ENCODE data around the gene NR3C1. TPM values are rescaled to one million over a fixed set of nuclear protein-coding genes. Genes with fewer than 3 reads are reported as not detected.

NR3C1 gene
- total and polyA plus RNA-seq, 2 of the 13 experiments (the other 11 are each of a cell fraction or from before 2014, with no cell fraction given), result 10.0 to 24.3 TPM

DNA sequence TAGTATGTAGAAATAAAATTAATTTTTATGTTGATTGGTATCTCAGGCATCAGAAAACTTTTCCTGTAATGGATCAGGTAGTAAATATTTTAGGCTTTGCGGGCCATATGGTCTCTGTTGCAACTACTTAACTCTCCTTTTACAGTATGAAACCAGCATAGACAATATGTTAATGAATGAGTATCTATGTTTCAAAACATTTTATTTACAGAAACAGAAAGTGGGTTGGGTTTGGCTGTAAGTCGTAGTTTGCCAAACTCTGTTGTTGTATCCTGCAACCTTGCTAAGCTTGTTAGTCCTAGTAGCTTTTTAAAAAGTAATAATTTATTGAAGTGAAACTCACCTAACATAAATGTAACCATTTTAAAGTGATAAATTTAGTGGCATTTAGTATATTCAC is 132.1 kb downstream of the NR3C1 start:
- ATAC-seq, result no peak
- H3K4me2 ChIP-seq (ENCODE audit: low read depth, low read length), result no peak overlapping the region
- H3K79me2 ChIP-seq (ENCODE audit: insufficient read depth, low read length), result no peaks in the 10 kb centered on the region
- TF ChIP-seq HNRNPK (IDR thresholded peaks at IDR 0.05; ENCODE audit: low read depth, low read length, poor library complexity, severe bottlenecking) (peak; percentile 23), ZNF501 (CRISPR knock-in tag; IDR thresholded peaks at IDR 0.05) (no peak)
- TF ChIP-seq, protein P1, sequence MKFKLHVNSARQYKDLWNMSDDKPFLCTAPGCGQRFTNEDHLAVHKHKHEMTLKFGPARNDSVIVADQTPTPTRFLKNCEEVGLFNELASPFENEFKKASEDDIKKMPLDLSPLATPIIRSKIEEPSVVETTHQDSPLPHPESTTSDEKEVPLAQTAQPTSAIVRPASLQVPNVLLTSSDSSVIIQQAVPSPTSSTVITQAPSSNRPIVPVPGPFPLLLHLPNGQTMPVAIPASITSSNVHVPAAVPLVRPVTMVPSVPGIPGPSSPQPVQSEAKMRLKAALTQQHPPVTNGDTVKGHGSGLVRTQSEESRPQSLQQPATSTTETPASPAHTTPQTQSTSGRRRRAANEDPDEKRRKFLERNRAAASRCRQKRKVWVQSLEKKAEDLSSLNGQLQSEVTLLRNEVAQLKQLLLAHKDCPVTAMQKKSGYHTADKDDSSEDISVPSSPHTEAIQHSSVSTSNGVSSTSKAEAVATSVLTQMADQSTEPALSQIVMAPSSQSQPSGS (CRISPR knock-in tag; IDR thresholded peaks at IDR 0.05), result no peak
- no peaks in the 10 kb centered on the region for H3K36me3 ChIP-seq (replicated peaks in 1 of 2; ENCODE audit: control insufficient read depth in 1 of 2, insufficient read depth in 2 of 2, low read length in 2 of 2)
- CTCF ChIA-PET (ENCODE audit: low intra/inter-chr PET ratio, low total read pairs), result no interaction called here
- POLR2A ChIA-PET, result no interaction called here
- WGBS (ENCODE audit: low lambda C conversion rate), result 99% methylated on average over 2 of the region's 2 CpGs
- in situ Hi-C loops (cut with HindIII; ENCODE audit: extremely low pct_ligation_motif_present, low pct_unique_long_range_greater_than_20kb) (no loop called here), intact Hi-C loops (cut with micrococcal nuclease; ENCODE audit: unreplicated experiment) (no loop called here)
- no peaks in the 10 kb centered on the region for H4K20me1 ChIP-seq (ENCODE audit: insufficient read depth, low read length)
- no peak for DNase-seq (ENCODE audit: low spot score)
- H3K9ac ChIP-seq (ENCODE audit: insufficient read depth, low read depth, low read length), result no peak overlapping the region
- H2AFZ ChIP-seq (ENCODE audit: low read length), result no peak overlapping the region
- no TSS peak for BruUV-seq (replicated peaks)
- no peaks in the 10 kb centered on the region for H3K27me3 ChIP-seq (ENCODE audit: control insufficient read depth in 1 of 2, insufficient read depth in 2 of 2, low read length in 2 of 2)
- FAIRE-seq, result no peak
- no peak overlapping the region for H3K27ac ChIP-seq (ENCODE audit: extremely low read length, insufficient read depth, low read length)
- H3K4me1 ChIP-seq (ENCODE audit: insufficient read depth, low read length), result no peaks in the 10 kb centered on the region
- H3K9me3 ChIP-seq (ENCODE audit: low read length), result no peaks in the 10 kb centered on the region
- no peak overlapping the region for H3K4me3 ChIP-seq (replicated peaks in 1 of 3; ENCODE audit: insufficient read depth in 1 of 3, low read depth in 2 of 3, low read length in 3 of 3)

DNA sequence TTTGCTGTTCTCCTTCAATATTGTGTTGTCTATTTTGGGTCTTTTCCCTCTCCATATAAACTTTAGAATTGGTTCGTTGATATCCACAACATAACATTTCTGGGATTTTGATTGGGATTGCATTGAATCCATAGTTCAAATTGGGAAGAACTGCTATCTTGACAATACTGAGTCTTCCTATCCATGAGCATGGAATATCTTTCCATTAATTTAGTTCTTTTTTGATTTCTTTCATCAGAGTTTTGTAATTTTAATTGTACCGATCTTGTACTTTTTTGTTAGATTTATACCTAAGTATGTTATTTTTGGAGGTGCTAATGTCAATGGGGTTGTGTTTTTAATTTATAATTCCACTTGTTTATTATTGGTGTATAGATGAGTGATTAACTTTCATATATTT is 135.1 kb downstream of the NR3C1 start:
- DNase-seq (ENCODE audit: low spot score) (no peak), ATAC-seq (no peak), FAIRE-seq (no peak)
- H3K4me2 ChIP-seq (ENCODE audit: low read depth, low read length), result no peak overlapping the region
- H4K20me1 ChIP-seq (ENCODE audit: insufficient read depth, low read length), result no peaks in the 10 kb centered on the region
- TF ChIP-seq GLI4 (CRISPR knock-in tag; IDR thresholded peaks at IDR 0.05; ENCODE audit: borderline replicate concordance) (no peak), TAF15 (IDR thresholded peaks at IDR 0.05; ENCODE audit: low read depth, low read length, poor library complexity, severe bottlenecking) (no peak), ZNF557 (CRISPR knock-in tag; IDR thresholded peaks at IDR 0.05) (no peak), HDAC6 (IDR thresholded peaks at IDR 0.05; ENCODE audit: low read depth, low read length) (no peak), ZNF253 (CRISPR knock-in tag; IDR thresholded peaks at IDR 0.05; ENCODE audit: borderline replicate concordance) (no peak), GPN1 (CRISPR knock-in tag; IDR thresholded peaks at IDR 0.05; ENCODE audit: borderline replicate concordance) (no peak), THAP11 (CRISPR knock-in tag; IDR thresholded peaks at IDR 0.05) (no peak)
- TF ChIP-seq, protein P2, sequence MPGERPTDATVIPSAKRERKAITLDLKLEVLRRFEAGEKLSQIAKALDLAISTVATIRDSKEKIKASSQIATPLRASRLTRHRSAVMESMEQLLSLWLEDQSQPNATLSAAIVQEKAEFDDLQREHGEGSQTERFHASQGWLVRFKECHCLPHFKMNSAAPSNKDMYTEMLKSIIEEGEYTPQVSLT (CRISPR knock-in tag; IDR thresholded peaks at IDR 0.05; ENCODE audit: borderline replicate concordance, low read depth), result no peak
- TF ChIP-seq, protein P3, sequence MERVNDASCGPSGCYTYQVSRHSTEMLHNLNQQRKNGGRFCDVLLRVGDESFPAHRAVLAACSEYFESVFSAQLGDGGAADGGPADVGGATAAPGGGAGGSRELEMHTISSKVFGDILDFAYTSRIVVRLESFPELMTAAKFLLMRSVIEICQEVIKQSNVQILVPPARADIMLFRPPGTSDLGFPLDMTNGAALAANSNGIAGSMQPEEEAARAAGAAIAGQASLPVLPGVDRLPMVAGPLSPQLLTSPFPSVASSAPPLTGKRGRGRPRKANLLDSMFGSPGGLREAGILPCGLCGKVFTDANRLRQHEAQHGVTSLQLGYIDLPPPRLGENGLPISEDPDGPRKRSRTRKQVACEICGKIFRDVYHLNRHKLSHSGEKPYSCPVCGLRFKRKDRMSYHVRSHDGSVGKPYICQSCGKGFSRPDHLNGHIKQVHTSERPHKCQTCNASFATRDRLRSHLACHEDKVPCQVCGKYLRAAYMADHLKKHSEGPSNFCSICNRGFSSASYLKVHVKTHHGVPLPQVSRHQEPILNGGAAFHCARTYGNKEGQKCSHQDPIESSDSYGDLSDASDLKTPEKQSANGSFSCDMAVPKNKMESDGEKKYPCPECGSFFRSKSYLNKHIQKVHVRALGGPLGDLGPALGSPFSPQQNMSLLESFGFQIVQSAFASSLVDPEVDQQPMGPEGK (CRISPR knock-in tag; IDR thresholded peaks at IDR 0.05), result no peak
- TF ChIP-seq, protein P4, sequence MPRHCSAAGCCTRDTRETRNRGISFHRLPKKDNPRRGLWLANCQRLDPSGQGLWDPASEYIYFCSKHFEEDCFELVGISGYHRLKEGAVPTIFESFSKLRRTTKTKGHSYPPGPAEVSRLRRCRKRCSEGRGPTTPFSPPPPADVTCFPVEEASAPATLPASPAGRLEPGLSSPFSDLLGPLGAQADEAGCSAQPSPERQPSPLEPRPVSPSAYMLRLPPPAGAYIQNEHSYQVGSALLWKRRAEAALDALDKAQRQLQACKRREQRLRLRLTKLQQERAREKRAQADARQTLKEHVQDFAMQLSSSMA (CRISPR knock-in tag; IDR thresholded peaks at IDR 0.05), result no peak
- H3K79me2 ChIP-seq (ENCODE audit: insufficient read depth, low read length), result no peaks in the 10 kb centered on the region
- ChIA-PET CTCF (ENCODE audit: low intra/inter-chr PET ratio, low total read pairs) (no interaction called here), POLR2A (no interaction called here)
- H3K27ac ChIP-seq (ENCODE audit: extremely low read length, insufficient read depth, low read length), result no peak overlapping the region
- no peaks in the 10 kb centered on the region for H3K27me3 ChIP-seq (ENCODE audit: control insufficient read depth in 1 of 2, insufficient read depth in 2 of 2, low read length in 2 of 2)
- H3K36me3 ChIP-seq (replicated peaks in 1 of 2; ENCODE audit: control insufficient read depth in 1 of 2, insufficient read depth in 2 of 2, low read length in 2 of 2), result no peaks in the 10 kb centered on the region
- 80% methylated on average over 2 of the region's 2 CpGs for WGBS (ENCODE audit: low lambda C conversion rate)
- BruUV-seq (replicated peaks), result no TSS peak
- H2AFZ ChIP-seq (ENCODE audit: low read length), result no peak overlapping the region
- intact Hi-C loops (cut with micrococcal nuclease; ENCODE audit: unreplicated experiment), result no loop called here
- no peaks in the 10 kb centered on the region for H3K4me1 ChIP-seq (ENCODE audit: insufficient read depth, low read length)
- in situ Hi-C loops (cut with HindIII; ENCODE audit: extremely low pct_ligation_motif_present, low pct_unique_long_range_greater_than_20kb), result no loop called here
- no peaks in the 10 kb centered on the region for H3K9me3 ChIP-seq (ENCODE audit: low read length)
- H3K4me3 ChIP-seq (replicated peaks in 1 of 3; ENCODE audit: insufficient read depth in 1 of 3, low read depth in 2 of 3, low read length in 3 of 3), result no peak overlapping the region
- no peak overlapping the region for H3K9ac ChIP-seq (ENCODE audit: insufficient read depth, low read depth, low read length)

Measured in HepG2 (cell line).